H54 (cell line): ENCODE measurements around the gene SLC47A2.
A peak's percentile ranks its signal among the peaks of the same experiment; 100 is the strongest.

ENCODE experiments used
- DNase-seq: peaks from one replicate; pipeline ENCODE4 v3.0.0; 2011; ENCODE audit warnings: low spot score, mixed read lengths; ENCODE audit not compliant: insufficient read length
- FAIRE-seq: peaks from 3 replicates; lab custom pipeline; 2011; peaks lifted over from hg19 to GRCh38; lab: Jason Lieb, UNC
- POLR2A ChIP-seq: IDR thresholded peaks from 2 replicates; pipeline ENCODE4 v1.6.1; 2011; ENCODE audit warnings: low read depth, mild to moderate bottlenecking, low read length

The SLC47A2 gene

DNA sequence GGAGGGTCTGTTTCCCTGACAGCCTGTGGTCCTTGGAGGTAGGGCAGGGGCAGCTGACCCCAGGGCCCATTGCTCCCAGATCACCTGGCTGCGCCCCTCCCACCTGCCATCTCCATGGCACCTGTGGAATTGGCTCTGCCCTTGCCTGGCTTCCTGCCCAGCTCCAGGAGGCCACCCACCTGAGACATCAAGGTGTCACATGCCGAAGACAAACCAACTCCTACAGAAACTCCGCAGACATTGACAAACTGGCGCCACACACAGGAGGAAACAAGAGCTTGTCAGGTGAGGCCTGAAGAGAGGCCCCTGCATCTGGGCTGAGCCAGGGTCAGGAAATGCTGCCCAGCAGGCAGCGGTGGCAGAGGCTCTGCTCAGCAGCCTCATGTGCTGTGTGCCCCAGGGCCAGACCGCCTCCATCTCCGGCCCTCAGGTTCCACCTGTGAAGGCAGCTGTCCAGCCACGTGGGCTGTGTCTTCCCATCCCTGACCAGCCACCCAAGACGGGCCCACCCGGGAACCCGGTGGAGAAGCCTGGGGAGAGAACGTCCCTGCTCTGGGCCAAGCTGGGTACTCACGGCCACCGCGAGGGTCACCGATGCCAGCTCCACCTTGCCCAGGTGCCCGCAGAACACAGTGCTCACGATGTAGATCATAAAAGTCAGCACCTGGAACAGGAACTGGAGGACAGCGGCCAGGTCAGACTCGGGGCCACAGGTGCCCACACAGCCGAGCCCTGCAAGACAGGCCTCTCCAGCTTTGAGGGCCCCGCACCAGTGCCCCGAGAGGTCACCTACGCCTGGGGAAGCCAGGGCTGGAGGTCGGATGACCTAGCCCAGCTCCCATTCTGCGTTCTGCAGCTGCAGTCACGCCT, 1.6 kb downstream of the SLC47A2 start:
- FAIRE-seq = no peak
- no peak for TF ChIP-seq POLR2A
- peak; percentile 5 for DNase-seq

DNA sequence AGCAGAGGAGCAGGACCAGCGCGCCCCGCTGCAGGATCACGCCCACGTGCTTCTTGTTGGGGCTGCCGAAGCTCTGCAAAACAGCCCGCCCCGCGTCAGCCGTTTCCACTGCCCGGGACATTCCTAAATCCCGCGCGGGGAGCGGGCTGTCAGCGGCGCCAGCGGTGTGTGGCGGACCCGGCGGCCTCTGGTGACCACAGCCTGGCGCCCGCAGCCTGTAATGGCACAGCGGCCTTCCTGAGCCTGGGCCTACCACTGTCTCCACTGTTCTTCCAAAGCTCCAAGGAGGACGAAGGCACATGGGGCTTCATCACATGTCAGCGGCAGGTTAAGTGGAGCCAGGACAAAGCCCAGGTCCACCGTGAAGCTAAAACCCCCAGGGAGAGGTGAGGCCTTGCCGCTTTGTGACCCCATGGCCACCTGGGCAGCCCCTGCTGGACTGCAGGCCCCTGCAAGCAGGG, 2.5 kb downstream of the SLC47A2 start:
- TF ChIP-seq POLR2A = no peak
- FAIRE-seq (no peak), DNase-seq (peak; percentile 12)

DNA sequence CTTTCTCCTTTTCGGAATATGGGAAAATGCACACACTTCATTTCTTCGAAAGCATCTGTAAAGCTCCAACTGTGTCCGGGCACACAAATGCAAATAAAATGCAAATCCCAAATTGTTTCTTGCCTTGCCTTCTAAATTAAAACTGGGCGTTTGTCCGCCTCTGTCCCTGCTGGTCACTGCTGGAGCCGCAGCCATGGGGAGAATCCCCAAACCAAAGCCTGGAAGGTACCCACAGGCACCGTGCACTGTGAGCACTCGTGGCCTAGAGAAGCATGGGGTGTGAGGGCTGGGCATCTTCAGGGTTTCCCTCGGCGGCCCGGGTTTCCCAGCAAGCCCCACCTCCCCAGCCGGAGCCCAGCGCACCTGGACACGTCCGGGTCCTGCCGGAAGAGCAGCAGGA, 2.9 kb downstream of the SLC47A2 start:
- TF ChIP-seq POLR2A = no peak
- peak; percentile 45 for DNase-seq
- FAIRE-seq = no peak

DNA sequence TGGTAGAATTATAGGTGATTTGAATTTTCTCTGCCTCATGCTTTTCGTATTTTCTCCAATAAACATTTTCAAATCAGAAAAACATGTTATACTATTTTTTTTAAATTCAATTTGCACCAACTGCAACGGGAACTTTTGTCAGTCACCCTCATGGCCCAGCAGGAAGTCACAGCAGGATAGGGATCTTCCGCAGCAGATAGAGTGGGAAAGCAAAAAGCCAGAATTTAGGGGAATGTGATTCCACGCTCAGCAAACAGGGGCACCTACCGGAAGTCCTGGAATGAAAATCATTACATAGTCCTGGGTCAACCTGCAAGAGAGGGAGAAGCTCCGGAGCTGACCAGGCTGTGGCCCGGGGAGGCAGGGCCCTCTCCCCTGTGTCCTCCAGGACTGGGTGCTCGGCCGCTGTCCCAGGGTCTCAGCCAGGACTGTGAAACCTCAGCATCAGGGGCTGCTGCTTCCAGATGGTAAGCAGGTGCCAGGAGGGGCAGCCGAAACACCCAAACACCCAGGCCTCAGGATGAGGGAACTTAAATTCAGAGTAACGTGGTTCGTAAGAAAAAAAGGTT, 3.9 kb downstream of the SLC47A2 start:
- DNase-seq (peak; percentile 7), FAIRE-seq (no peak)
- no peak for TF ChIP-seq POLR2A

DNA sequence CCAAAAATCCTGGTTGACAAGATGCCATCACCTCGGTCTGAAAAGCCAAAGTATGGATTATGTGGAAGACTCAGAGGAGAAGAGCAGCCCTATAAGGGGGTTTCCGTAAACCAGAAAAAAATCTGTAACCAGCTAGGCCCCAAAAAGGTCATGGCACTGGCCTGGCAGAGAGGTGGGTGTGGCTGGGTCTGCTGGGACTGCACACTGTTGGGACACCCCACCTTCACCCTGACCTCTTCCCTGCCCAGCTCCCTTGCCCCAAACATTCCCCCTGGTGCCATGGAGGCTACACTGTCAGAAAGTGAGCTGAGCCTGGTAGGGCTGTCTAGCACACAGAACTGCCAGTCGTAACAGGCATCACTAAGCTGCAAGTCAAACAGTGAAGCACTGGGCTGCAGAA, 6.5 kb downstream of the SLC47A2 start:
- TF ChIP-seq POLR2A = no peak
- FAIRE-seq (no peak), DNase-seq (peak; percentile 12)

DNA sequence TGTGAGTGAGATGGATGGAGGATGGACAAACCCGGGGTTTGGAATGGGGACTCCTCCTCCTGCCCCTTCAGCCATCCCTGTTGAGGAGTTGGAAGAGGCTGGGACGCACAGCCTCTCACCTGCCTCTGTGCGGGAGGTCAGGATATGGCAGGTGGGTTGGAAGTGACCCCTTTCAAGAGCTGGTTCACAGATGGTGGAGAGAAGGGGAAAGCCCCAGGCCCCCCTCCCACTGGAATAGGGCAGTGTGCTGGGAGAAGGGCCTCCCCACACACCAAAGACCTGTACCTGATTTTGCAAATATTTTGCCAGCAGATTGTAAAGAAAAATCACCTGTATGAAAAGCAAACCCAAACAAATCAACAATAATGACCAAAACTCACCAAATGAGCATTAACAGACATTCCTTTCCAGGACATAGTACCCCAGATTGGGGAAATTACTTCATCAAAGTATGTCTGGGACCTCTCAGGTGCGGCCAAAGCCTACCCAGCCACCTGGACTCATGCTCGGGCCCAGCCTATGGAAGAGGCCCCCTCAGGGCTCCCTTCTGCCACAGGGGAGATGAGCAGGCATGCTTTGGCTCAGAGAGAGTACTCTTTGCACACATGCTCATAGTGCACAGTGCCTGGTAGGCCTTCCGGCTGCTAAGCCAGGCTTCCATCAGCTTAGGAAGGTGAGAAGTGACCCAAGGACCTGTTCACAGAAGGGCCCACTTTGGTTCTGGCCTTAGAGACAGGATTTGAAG, 7.8 kb downstream of the SLC47A2 start:
- DNase-seq (peak; percentile 12), FAIRE-seq (no peak)

DNA sequence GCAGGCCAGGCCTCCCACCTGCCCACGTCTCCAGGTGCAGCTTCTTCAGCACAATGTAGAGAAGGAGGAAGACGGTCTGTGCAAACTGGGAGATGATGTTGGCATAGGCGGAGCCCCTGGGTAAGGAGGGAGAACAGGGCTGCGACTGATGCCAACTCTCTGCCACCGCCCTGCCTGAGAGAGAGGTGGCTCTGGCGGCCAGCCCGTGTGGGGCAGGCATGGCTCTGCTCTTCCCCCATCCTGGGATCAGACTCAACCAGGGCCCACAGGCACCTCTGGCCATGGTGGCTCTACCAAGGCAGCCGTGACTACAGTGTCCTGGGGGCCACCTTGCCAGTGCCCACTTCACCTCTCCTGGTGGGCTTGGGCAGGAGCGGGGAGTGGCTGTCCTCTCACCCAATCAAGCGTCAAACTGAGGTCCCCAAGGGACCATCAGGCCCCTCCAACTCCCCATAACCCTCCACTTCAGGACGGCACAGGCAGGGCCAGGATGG, 8.6 kb downstream of the SLC47A2 start:
- FAIRE-seq (no peak), DNase-seq (no peak)
- no peak for TF ChIP-seq POLR2A

More for the DNA sequence above, 7.8 kb downstream of the SLC47A2 start:
- no peak for TF ChIP-seq POLR2A

DNA sequence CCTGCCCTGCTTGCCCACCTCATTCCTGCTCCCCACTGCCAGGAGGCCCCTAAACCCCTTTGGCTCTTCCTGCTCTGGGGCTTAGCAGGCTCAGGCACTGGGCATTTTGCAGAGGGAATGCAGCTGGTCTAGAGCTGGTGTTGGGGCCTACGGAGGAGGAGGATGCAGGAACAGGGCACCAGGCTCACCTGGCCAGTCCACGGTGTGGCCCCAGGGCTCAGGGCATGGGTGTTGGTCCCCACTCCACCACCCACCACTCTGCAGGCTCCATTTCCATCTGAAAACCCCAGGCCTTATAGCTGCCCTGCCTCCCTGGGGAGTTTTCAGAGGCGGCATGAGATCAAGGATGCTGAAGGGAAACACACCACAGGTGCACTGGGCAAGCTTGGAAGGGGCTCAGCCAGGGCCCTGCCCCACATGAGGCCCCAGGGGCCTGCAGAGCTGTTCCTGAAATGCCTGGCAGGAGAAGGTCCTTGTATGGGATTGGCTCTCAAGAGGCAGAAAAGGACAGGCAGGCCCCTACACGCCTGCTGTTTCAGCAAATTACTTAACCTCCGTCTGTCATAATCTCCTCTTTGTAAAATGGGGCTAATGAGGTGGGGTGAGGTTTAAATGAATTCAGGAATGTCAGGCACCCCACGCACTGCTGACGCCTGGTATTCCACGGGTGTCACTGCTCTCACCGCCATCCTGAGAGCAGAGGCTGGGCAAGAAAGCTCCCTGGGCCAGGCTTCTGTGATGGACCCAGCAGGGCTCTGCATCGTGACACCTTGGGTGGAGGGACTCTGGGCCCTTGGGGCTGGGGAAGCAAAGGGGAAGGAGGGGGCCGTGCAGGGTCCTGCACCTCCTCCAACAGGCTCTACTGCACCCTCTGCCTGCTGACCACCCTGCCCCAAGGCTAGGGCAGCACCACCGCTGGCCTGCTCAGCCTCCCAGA, 9.3 kb downstream of the SLC47A2 start:
- DNase-seq = no peak
- TF ChIP-seq POLR2A = no peak
- no peak for FAIRE-seq

DNA sequence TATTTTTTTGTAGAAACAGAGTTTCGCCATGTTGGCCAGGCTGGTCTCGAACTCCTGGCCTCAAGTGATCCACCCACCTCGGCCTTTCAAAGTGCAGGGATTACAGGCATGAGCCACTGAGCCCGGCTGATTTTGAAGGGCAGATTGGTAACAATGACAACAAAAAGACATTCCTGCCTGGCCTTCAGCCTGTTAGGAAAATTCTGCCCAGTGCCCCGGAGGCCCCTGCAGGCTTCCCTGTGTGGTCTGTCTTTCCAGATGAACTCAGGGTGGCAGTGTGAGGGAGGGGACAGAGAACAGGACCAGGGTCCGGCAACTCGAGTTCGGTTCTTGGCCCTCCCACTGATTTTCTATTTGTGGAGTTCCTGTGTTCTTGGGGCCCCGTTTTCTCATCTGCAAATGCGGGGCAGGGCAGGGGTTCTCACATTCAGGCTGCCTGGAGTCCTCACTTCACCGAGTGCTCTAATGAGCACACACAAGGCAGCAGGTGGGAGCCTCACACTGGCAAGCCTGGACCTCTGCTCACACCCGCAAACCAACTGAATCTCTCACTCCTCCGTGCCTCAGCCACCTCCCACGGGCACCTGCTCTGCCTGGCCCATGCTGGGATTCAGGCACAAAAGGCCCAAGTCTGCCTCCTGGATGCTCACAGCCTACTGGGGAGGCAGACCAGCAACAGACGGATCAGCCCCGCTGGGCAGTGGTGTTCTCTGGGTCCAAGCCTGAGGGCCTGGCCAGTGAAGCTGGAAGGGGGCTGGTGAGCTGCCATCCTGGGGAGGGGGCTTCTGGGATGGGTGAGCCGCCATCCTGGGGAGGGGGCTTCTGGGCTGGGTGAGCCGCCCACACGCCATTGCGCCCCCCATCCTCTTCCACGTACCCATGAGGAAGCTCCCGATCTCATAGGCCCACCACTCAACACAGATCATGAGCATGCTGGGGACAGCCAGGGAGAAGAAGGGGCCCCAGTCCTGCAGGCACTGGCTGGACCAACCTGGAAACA, 10.3 kb downstream of the SLC47A2 start:
- DNase-seq (no peak), FAIRE-seq (no peak)
- no peak for TF ChIP-seq POLR2A

DNA sequence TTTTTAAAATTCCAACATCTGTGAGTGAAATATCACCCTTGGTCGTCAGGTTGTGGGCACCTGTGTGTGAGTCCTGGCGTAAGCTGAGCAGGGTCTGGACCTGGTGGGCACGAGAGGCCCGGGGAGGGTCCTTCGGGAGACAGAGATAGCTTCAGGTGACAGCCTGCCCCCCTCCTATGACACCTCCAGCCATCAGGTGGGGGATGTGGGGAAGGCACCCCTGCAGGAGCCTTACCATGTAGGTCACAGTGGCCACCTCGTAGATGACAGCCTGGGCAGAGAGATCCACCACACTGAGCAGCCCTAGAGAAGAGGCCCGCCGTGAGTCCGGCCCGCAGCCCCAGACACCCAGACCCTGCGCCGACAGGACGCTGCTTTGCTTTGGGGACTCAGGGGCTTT, 11.2 kb downstream of the SLC47A2 start:
- TF ChIP-seq POLR2A = no peak
- FAIRE-seq = no peak
- no peak for DNase-seq

DNA sequence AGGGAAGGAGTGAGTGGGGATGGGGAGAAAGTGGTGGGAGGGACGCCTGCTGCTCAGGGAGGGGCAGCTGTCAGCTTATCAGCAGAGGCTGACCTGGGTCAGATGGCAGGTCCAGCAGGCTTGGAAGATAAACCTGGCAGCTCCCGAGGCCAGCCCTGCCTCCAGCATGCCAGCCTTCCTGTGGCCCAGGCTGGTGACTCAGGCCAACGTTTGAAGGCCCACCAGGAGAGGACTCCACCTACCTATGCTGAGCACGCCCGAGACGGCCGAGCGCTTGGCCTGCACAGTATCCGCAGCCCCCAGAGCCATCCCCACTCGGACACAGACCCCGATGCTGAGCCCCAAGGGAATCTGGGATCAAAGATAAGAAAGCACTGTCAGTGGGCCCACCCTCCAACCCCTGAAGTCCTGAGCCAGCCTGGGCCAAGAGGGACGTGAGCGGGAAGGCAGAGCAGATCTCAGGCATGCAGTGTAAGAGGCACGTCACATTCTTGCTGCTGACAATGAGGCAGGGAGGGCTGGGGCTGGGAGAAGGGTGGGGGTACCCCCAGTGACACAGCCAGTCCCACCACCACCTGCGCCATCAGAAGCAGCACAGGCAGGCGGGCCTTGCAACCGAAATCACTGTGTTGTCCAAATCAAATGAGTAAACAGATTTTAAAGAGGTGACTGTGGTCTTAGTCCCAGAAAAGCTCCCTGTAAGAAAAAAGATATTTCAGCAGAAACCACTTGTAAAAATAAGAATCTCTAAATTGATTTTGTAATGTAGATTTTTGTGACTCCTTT, 12.4 kb downstream of the SLC47A2 start:
- DNase-seq = no peak

More for the DNA sequence above, 12.4 kb downstream of the SLC47A2 start:
- FAIRE-seq = no peak
- TF ChIP-seq POLR2A = no peak
